ENCODE measurements around the gene ACACB.

ACACB gene

GRCh38 chr12:109115758-109116610 lies at the start of gene ACACB:
ACACB (plus strand) TSS chr12:109116587; CDS start chr12:109139406, 22,819 bp downstream.
- no peak for DNase-seq

- no peak for DNase-seq
These were observed 46.8 kb upstream of the ACACB start for GRCh38 chr12:109069307-109070271.

GRCh38 chr12:109074866-109075265 lies 41.5 kb upstream of the ACACB start:
- no peak for DNase-seq

- no peak for DNase-seq
These were observed 33.6 kb upstream of the ACACB start for GRCh38 chr12:109082751-109083150.

- no peak for DNase-seq
These were observed 32.0 kb upstream of the ACACB start for GRCh38 chr12:109084425-109084824.

GRCh38 chr12:109085590-109085989 lies 30.8 kb upstream of the ACACB start:
- no peak for DNase-seq

- DNase-seq = no peak
These were observed 29.1 kb upstream of the ACACB start for GRCh38 chr12:109087250-109087649.

- no peak for DNase-seq
These were observed 27.6 kb upstream of the ACACB start for GRCh38 chr12:109088818-109089217.

- no peak for DNase-seq
These were observed 26.7 kb upstream of the ACACB start for GRCh38 chr12:109089683-109090082.

- no peak for DNase-seq
These were observed 23.8 kb upstream of the ACACB start for GRCh38 chr12:109092497-109093021.

GRCh38 chr12:109093022-109093918 lies 23.1 kb upstream of the ACACB start, which contains the start of gene ALKBH2:
ALKBH2 (minus strand) TSS chr12:109093472; CDS start chr12:109092786, 686 bp downstream.
- DNase-seq = peak; percentile 96

- DNase-seq = no peak
These were observed 19.3 kb upstream of the ACACB start for GRCh38 chr12:109097140-109097434.

- peak; percentile 98 for DNase-seq
These were observed 18.8 kb upstream of the ACACB start, which contains the start of gene UNG for GRCh38 chr12:109097435-109098182. UNG (plus strand) TSS chr12:109097597; CDS start chr12:109097680, 83 bp downstream.

- DNase-seq = no peak
These were observed 18.2 kb upstream of the ACACB start for GRCh38 chr12:109098183-109098604.

- DNase-seq = no peak
These were observed 17.7 kb upstream of the ACACB start for GRCh38 chr12:109098651-109099050.

GRCh38 chr12:109099431-109100020 lies 16.9 kb upstream of the ACACB start:
- DNase-seq = peak; percentile 14

GRCh38 chr12:109100741-109101140 lies 15.6 kb upstream of the ACACB start:
- DNase-seq = no peak

- no peak for DNase-seq
These were observed 13.9 kb upstream of the ACACB start for GRCh38 chr12:109102491-109102890.

GRCh38 chr12:109105176-109105575 lies 11.2 kb upstream of the ACACB start:
- DNase-seq = no peak

GRCh38 chr12:109109746-109110350 lies 6.5 kb upstream of the ACACB start:
- no peak for DNase-seq
